ENCODE measurements around the gene MINDY4.

Gene MINDY4

GRCh38 chr7:30869794-30870611 lies 98.8 kb downstream of the MINDY4 start:
- H3K36me3 ChIP-seq (ENCODE audit: insufficient read depth, low read length): peaks cover 3% of the 10 kb centered on the region
- H3K9me3 ChIP-seq (ENCODE audit: low read length): no peaks in the 10 kb centered on the region
- H2AFZ ChIP-seq (ENCODE audit: low read depth, low read length): no peak overlapping the region
- no peaks in the 10 kb centered on the region for H3K4me1 ChIP-seq (ENCODE audit: insufficient read depth, low read length)
- no peaks in the 10 kb centered on the region for H3K27me3 ChIP-seq (ENCODE audit: insufficient read depth, low read length)
- no peak overlapping the region for H3K4me3 ChIP-seq (ENCODE audit: low read length)

DNA sequence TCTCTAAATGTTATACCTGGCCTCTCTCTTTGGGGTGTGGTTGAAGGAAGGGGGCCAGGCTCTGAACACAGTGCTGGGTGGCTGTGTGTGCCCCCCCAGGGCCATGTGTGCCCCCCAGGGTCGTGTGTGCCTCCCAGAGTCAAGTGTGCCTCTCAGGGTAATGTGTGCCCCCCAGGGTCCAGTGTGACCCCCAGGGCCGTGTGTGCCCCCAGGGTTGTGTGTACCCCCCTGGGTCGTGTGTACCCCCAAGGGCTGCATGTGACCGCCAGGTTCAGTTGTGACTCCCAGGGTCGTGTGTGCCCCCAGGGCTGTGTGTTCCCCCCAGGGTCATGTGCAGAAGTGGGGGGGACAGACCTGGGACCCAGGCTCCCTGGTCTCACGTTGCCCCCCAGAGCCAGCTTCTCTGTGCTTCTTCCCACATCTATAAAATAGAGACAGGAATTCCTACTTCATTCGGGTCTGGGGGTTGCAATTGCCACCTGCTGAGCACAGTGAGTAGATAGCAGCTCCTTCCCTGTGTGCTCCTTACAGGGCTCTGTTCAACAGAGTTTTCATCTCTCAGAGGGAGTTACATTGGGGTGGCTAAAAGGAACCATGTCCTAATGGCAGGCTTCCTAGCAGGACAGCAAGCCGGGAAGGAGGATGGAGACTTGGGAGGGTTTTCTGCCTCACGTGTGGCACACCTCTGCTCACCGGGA lies 99.8 kb downstream of the MINDY4 start:
- Histone ChIP-seq H3K4me3 (ENCODE audit: low read length) (no peak overlapping the region), H3K9me3 (ENCODE audit: low read length) (no peaks in the 10 kb centered on the region), H3K4me1 (ENCODE audit: insufficient read depth, low read length) (no peaks in the 10 kb centered on the region), H3K27me3 (ENCODE audit: insufficient read depth, low read length) (no peaks in the 10 kb centered on the region), H2AFZ (ENCODE audit: low read depth, low read length) (no peak overlapping the region), H3K36me3 (ENCODE audit: insufficient read depth, low read length) (peaks cover 3% of the 10 kb centered on the region)

- Histone ChIP-seq H3K27me3 (ENCODE audit: insufficient read depth, low read length) (no peaks in the 10 kb centered on the region), H3K9me3 (ENCODE audit: low read length) (no peaks in the 10 kb centered on the region), H3K4me3 (ENCODE audit: low read length) (no peak overlapping the region), H3K36me3 (ENCODE audit: insufficient read depth, low read length) (peaks cover 3% of the 10 kb centered on the region), H3K4me1 (ENCODE audit: insufficient read depth, low read length) (no peaks in the 10 kb centered on the region), H2AFZ (ENCODE audit: low read depth, low read length) (no peak overlapping the region)
Observed at GRCh38 chr7:30871655-30872054, 100.4 kb downstream of the MINDY4 start.

DNA sequence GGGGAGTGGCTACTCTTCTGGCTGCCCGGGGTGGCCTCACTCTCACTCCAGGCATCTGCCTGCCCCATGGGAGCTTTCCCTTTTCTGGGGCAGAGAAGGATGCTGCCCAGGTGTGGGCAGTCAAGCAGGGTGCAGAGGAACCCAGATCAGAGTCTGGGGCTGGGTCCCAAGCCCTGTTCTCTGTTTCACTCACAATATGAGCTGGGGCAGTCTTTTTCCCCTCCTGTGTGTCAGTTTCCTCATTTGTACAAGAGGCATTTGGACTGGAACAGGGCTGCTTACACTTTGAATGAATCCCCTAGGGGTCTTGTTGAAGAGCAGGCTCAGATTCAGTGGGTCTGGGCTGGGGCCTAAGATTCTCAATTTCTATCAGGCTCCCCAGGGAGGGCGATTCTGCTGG lies 102.0 kb downstream of the MINDY4 start:
- Histone ChIP-seq H3K9me3 (ENCODE audit: low read length) (no peaks in the 10 kb centered on the region), H3K4me1 (ENCODE audit: insufficient read depth, low read length) (no peaks in the 10 kb centered on the region), H2AFZ (ENCODE audit: low read depth, low read length) (no peak overlapping the region), H3K4me3 (ENCODE audit: low read length) (no peak overlapping the region), H3K27me3 (ENCODE audit: insufficient read depth, low read length) (no peaks in the 10 kb centered on the region), H3K36me3 (ENCODE audit: insufficient read depth, low read length) (peaks cover 3% of the 10 kb centered on the region)

- H2AFZ ChIP-seq (ENCODE audit: low read depth, low read length): no peak overlapping the region
- H3K4me3 ChIP-seq (ENCODE audit: low read length): no peak overlapping the region
- no peaks in the 10 kb centered on the region for H3K9me3 ChIP-seq (ENCODE audit: low read length)
- no peaks in the 10 kb centered on the region for H3K27me3 ChIP-seq (ENCODE audit: insufficient read depth, low read length)
- H3K4me1 ChIP-seq (ENCODE audit: insufficient read depth, low read length): no peaks in the 10 kb centered on the region
- H3K36me3 ChIP-seq (ENCODE audit: insufficient read depth, low read length): peaks cover 3% of the 10 kb centered on the region
Observed at GRCh38 chr7:30873656-30874055, 102.4 kb downstream of the MINDY4 start.

- Histone ChIP-seq H2AFZ (ENCODE audit: low read depth, low read length) (no peak overlapping the region), H3K4me1 (ENCODE audit: insufficient read depth, low read length) (peaks cover 3% of the 10 kb centered on the region), H3K27me3 (ENCODE audit: insufficient read depth, low read length) (no peaks in the 10 kb centered on the region), H3K4me3 (ENCODE audit: low read length) (no peak overlapping the region), H3K9me3 (ENCODE audit: low read length) (no peaks in the 10 kb centered on the region), H3K36me3 (ENCODE audit: insufficient read depth, low read length) (peaks cover 3% of the 10 kb centered on the region)
Observed at GRCh38 chr7:30874656-30875302, 103.6 kb downstream of the MINDY4 start.

GRCh38 chr7:30877015-30877769 lies 106.0 kb downstream of the MINDY4 start:
- Histone ChIP-seq H3K36me3 (ENCODE audit: insufficient read depth, low read length) (peaks cover 1% of the 10 kb centered on the region), H2AFZ (ENCODE audit: low read depth, low read length) (no peak overlapping the region), H3K4me3 (ENCODE audit: low read length) (no peak overlapping the region), H3K9me3 (ENCODE audit: low read length) (no peaks in the 10 kb centered on the region), H3K27me3 (ENCODE audit: insufficient read depth, low read length) (no peaks in the 10 kb centered on the region), H3K4me1 (ENCODE audit: insufficient read depth, low read length) (peaks cover 15% of the 10 kb centered on the region)

DNA sequence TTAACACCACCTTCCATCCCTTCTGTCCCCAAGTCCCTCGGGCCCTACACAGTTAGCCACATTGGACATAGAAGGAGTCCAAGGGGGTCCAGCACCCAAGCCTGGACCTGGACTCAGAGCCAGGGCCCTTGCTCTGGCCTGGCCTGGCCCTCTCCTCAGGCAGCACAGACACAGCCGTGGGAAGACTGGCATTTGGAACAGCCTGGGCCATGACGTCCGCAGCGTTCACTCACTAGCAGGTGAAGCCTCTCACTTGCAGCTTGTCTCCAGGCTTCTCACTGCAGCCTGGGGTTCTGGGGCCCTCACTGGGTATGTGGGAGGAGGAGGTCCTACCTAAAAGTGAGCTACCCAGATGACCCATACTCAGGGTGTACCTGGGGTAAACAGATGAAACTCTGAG lies 106.8 kb downstream of the MINDY4 start:
- H3K4me3 ChIP-seq (ENCODE audit: low read length): no peak overlapping the region
- peaks cover 15% of the 10 kb centered on the region for H3K4me1 ChIP-seq (ENCODE audit: insufficient read depth, low read length)
- H3K9me3 ChIP-seq (ENCODE audit: low read length): no peaks in the 10 kb centered on the region
- no peaks in the 10 kb centered on the region for H3K36me3 ChIP-seq (ENCODE audit: insufficient read depth, low read length)
- no peak overlapping the region for H2AFZ ChIP-seq (ENCODE audit: low read depth, low read length)
- no peaks in the 10 kb centered on the region for H3K27me3 ChIP-seq (ENCODE audit: insufficient read depth, low read length)

DNA sequence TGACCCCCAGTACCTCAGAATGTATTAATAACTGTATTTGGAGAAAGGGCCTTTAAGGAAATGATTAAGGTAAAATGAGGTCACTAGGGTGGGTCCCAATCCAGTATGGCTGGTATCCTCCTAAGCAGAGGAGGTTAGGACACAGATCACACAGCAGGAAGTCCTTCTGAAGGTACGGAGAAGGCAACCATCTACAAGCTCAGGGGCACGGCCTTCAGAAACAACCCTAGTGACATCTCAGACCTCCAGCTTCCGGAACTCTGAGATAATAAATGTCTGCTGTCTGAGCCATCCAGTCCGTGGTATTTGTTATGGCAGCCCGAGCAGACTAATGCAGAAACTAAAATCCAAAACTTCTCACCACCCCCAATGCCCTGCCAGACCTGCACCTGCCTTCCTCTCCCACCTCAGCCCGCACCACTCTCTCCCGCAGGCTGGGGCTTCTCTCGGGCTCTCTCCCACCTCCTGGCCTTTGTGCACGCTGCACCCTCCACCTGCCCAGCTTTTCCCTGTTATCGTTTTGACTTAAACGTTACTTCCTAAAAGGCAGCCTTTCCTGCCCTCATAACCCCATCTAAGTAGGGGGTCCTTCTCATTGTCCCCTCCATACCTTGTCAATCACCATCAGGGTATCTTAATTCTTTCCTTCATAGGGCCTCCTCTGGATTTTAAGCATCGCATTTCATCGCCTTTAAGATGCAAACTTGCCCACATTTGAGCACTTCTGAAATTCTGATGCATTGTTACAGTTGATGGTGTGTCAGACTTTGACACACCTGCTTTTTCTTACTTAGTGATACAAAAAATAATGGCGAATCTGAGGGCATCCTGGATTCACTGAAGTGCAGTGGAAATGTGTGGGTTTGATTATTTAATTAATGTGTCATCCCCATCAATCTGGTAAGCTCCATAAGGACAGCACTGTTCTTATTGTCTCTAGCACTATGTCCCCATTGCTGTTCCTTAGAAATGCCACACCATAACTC lies 108.2 kb downstream of the MINDY4 start:
- no peak overlapping the region for H2AFZ ChIP-seq (ENCODE audit: low read depth, low read length)
- no peak overlapping the region for H3K4me3 ChIP-seq (ENCODE audit: low read length)
- H3K9me3 ChIP-seq (ENCODE audit: low read length): no peaks in the 10 kb centered on the region
- H3K36me3 ChIP-seq (ENCODE audit: insufficient read depth, low read length): no peaks in the 10 kb centered on the region
- no peaks in the 10 kb centered on the region for H3K27me3 ChIP-seq (ENCODE audit: insufficient read depth, low read length)
- H3K4me1 ChIP-seq (ENCODE audit: insufficient read depth, low read length): peaks cover 15% of the 10 kb centered on the region

DNA sequence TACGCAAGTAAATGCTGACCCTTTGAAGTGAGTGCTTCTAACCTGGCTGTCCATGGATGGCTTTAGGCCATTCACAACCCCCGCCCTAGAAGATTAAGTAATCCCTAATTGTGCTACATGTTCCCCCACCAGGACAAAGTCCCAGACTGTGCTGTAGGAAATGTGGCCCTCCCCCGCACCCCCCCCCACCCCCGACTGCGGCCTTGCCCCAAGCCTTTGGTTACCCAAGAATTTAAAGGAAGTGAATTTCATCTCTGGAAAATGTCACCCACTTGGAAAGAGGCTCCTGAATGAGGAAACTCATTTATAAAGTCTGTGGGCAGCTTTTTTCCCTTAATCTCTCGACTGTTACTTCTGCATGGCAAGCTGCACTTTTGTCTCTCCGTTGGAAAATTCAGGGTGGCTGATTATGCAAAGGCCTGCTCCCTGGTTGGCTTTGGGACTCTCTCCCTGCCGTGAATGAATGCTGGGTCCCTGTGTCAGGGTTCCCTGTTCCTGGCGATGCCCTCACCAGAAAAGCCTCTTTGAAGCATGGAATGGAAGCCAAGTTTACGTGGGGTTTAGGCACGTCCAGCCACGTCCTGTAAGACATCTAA lies 109.0 kb downstream of the MINDY4 start:
- H3K36me3 ChIP-seq (ENCODE audit: insufficient read depth, low read length): no peaks in the 10 kb centered on the region
- H2AFZ ChIP-seq (ENCODE audit: low read depth, low read length): no peak overlapping the region
- no peak overlapping the region for H3K4me3 ChIP-seq (ENCODE audit: low read length)
- H3K27me3 ChIP-seq (ENCODE audit: insufficient read depth, low read length): no peaks in the 10 kb centered on the region
- no peaks in the 10 kb centered on the region for H3K9me3 ChIP-seq (ENCODE audit: low read length)
- peaks cover 15% of the 10 kb centered on the region for H3K4me1 ChIP-seq (ENCODE audit: insufficient read depth, low read length)

DNA sequence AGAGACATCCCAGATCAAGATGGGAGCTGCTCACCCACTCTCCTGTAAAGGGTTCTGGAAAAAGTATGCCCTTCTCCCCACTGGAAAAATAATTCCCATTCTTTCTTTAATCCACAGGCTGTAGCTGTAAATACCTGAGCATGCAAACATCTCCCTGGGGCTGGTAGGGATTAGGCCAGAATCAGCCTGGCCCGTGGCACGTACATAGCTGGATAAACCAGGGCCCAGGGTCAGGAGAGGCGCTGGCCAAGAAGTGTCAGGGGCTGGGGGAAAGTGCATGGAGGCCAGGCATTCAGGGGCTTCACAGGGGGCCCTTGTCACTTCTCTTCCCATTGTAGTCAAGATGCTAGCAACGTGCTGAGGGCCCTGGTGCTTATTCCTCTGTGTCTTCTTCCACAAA lies 109.7 kb downstream of the MINDY4 start:
- Histone ChIP-seq H3K4me3 (ENCODE audit: low read length) (no peak overlapping the region), H3K4me1 (ENCODE audit: insufficient read depth, low read length) (peaks cover 15% of the 10 kb centered on the region)

DNA sequence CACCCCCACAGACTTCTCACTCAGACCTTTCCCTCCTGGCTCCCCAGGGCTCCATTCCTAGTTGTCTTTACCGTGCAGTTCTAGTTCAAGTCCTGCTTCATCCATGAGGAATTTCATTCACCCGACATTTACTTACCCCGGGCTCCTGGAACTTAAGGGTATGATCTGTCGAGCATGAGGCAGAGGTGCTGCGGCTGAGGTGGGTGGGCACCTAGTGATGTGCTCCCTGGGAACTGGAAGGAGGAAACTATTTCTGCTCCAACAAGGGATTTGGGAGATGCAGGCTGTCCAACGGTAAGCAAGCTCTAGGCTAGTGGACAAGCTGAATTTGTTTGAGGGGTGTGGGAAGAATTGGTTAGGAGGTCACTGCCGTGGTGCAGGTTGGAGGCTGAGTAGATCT lies 110.2 kb downstream of the MINDY4 start:
- Histone ChIP-seq H3K36me3 (ENCODE audit: insufficient read depth, low read length) (no peaks in the 10 kb centered on the region), H3K9me3 (ENCODE audit: low read length) (no peaks in the 10 kb centered on the region), H3K27me3 (ENCODE audit: insufficient read depth, low read length) (no peaks in the 10 kb centered on the region), H2AFZ (ENCODE audit: low read depth, low read length) (no peak overlapping the region), H3K4me1 (ENCODE audit: insufficient read depth, low read length) (peaks cover 15% of the 10 kb centered on the region), H3K4me3 (ENCODE audit: low read length) (no peak overlapping the region)

More for the DNA sequence above, 109.7 kb downstream of the MINDY4 start:
- Histone ChIP-seq H3K36me3 (ENCODE audit: insufficient read depth, low read length) (no peaks in the 10 kb centered on the region), H2AFZ (ENCODE audit: low read depth, low read length) (no peak overlapping the region), H3K9me3 (ENCODE audit: low read length) (no peaks in the 10 kb centered on the region), H3K27me3 (ENCODE audit: insufficient read depth, low read length) (no peaks in the 10 kb centered on the region)
